RWPE1 (cell line): ENCODE data around the gene LGALS3BP.

Source experiments
- CTCF ChIA-PET: fragments of 350-600 bp; sonication (Branson Sonifier 250); formaldehyde crosslinking; extraction: SDS; loops from one replicate; lab custom pipeline; 2021; lab: Yijun Ruan, JAX
- POLR2A ChIA-PET: fragments of 400-600 bp; formaldehyde crosslinking; extraction: SDS; loops from one replicate; lab custom pipeline; 2020; ENCODE audit warnings: antibody characterized with exemption; ENCODE audit not compliant: low non-redundant PET; lab: Yijun Ruan, JAX
- DNase-seq: peaks from one replicate; pipeline ENCODE4 v3.0.0; 2012; ENCODE audit warnings: low spot score
- H3K27ac ChIP-seq: fragments of 450-650 bp; 2 replicates; pipeline ENCODE4 v1.5.1; 2017
- TF ChIP-seq, protein P1 (sequence below): fragments of 450-650 bp; conservative IDR thresholded peaks from 2 replicates; pipeline ENCODE4 v1.5.1; 2017; ENCODE audit warnings: low read depth, mild to moderate bottlenecking

Gene LGALS3BP

DNA sequence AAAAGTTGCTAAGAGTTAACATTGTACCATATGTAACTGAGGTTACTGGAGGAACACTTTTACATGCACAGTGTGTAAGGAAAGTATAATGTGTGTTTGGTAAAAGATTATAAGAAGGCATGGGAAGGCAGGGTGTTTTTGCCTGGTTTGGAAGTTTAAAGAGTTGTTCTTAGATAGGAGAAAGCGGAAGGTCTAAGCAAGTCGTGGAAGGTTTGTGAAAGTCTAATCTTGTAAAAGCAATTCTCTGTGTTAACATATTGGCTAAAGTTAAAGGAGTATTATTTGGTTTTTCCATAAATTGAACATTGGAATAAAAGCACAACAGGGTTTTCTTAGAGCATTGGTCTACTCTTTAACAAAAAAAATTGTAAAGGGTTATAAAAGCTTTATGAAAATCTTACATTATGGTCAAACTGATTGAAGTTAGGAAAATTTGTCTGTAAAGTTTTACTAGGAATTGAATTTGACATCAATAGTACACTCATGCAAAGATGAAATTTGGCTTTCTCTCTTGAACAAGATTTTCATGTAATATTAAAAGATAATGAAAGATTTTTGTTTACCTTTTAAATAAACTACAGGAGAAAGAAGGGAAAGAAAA lies 34.5 kb upstream of the LGALS3BP start:
- no peak for DNase-seq
- TF ChIP-seq, protein P1, sequence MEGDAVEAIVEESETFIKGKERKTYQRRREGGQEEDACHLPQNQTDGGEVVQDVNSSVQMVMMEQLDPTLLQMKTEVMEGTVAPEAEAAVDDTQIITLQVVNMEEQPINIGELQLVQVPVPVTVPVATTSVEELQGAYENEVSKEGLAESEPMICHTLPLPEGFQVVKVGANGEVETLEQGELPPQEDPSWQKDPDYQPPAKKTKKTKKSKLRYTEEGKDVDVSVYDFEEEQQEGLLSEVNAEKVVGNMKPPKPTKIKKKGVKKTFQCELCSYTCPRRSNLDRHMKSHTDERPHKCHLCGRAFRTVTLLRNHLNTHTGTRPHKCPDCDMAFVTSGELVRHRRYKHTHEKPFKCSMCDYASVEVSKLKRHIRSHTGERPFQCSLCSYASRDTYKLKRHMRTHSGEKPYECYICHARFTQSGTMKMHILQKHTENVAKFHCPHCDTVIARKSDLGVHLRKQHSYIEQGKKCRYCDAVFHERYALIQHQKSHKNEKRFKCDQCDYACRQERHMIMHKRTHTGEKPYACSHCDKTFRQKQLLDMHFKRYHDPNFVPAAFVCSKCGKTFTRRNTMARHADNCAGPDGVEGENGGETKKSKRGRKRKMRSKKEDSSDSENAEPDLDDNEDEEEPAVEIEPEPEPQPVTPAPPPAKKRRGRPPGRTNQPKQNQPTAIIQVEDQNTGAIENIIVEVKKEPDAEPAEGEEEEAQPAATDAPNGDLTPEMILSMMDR, result no peak
- no peak overlapping the region for H3K27ac ChIP-seq
- ChIA-PET CTCF (interaction anchor here (0.6 kb wide), 1 partner anchor 618 kb away, joined by 5 read pairs; no protein-coding TSS in a partner anchor), POLR2A (no interaction called here)

DNA sequence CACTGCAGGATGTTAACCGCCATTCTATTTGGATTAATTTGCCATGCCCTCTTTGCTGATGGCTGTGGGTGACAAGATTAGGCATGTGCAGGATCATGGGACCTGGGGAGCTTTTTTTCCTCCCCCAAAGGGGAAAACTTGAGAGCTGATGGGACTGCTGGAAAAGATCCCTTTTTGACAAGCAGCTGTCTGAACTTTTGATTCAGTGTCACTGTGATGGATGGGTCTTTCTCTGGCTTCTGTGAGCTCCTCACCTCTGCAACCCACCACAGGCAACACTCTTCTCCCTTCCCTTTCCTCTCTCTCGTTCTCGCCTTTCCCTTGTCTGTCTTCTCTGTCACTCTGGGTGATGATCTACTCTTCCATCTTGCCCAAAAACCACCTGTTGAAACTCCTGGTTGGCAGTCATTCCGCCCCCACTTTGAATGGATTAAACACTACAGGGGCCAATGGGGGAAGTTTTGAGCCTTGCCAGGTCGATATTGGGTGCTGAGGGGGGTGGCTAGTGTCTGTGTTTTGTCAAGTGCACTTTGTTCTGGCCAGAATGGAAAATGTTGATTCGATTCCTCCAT lies 32.9 kb upstream of the LGALS3BP start:
- no peak for DNase-seq
- H3K27ac ChIP-seq, result no peak overlapping the region
- POLR2A ChIA-PET, result no interaction called here
- TF ChIP-seq, protein P1, result no peak
- CTCF ChIA-PET, result no interaction called here

DNA sequence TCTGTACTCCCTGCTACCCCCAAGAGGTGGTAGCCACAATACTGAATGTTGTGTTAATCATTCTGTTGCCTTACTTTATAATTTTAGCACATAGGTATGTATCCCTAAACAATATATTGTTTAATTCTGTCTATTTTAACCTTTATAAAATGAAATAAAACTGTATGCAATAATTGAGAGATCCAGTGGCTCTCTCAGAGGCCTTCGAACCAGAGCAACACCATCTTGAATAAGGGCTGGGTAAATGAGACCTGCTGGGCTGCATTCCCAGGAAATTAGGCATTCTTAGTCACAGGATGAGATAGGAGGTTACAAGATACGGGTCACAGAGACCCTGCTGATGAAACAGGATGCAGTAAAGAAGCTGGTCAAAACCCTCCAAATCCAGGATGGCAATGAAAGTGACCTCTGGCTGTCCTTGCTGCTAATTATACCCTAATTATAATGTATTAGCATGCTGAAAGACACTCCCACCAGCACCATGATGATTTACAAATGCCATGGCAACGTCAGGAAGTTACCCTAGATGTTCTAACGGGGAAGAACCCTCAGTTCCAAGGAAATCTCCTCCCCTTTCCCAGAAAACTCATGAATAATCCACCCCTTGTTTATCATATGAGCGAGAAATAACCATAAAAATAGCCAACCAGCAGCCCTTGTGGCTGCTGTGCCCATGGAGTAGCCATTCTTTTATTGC lies 31.9 kb upstream of the LGALS3BP start:
- CTCF ChIA-PET, result no interaction called here
- no peak overlapping the region for H3K27ac ChIP-seq
- no peak for DNase-seq
- POLR2A ChIA-PET, result no interaction called here
- TF ChIP-seq, protein P1, result no peak

DNA sequence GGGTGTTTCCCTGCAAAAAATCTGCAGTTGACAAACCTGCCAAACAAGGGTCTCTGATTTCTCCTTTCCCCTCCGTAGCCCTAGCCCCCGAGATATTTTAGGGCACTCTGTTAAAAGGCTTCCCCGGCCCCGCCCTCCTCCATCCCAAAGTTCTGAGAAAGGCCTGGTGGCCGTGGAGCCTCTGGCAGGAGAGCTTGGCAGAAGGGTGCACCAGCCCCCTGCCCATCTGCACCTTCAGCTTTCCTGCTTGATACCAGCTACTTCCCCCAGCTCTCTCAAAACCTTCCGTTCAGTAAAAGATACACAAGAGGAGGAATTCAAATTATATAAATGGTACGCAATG lies 30.6 kb upstream of the LGALS3BP start:
- peak overlapping the region; percentile 85 for H3K27ac ChIP-seq
- DNase-seq, result no peak
- POLR2A ChIA-PET, result interaction anchor here (0.6 kb wide), 1 partner anchor 97 kb away, joined by 3 read pairs; no protein-coding TSS in a partner anchor
- TF ChIP-seq, protein P1, result no peak
- CTCF ChIA-PET, result interaction anchor here (0.6 to 0.7 kb wide), 2 partner anchors 157 to 169 kb away, joined by 3 to 6 read pairs; no protein-coding TSS in a partner anchor

DNA sequence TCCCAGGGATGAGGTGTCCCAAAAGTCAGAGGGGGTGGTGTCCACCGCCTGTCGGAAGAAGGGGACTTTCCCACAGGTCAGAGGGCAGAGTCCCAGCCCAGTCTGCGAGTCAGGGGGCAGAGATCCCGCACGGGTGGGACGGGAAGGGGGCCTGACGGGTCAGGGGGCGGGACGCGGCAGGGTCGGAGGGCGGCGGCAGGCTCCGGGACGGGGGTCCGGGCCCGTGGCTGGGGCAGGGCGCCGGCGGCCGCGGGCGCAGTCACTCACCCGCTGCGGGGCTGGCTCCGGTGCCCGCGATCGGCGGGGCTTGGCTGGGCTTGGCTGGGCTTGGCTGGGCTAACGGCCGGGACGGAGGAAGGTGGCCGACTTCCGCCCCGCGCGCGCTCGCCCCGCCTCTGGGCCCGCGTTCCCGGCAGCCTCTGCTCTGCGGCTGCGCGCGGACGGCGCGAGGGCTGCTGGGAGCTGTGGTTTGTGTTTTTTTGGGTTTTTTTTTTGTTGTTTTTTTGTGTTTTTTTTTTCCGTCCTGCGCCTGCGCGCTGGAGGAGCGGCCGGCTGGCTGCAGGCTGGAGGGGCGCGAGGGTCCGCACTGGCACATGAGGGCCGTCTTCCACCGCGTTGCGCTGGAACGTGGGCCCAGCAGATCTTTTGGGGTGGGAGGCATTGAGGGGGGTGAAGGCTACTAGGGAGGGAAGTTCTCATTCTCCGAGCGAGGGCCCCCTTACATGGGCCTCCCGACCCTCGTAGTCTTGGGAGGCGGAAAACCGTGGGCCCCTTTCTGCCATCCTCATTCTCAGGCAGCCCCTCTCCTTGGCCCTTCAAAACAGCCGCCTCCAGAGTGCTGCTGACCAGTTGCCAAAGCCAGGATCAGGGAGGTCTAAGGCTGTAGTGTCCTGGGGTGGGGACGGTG lies 29.9 kb upstream of the LGALS3BP start, which contains the start of gene CANT1:
CANT1 (minus strand) TSS at position 368 of the 907 bp plus-strand sequence. CDS start 12,142 bp downstream, outside the sequence.
- CTCF ChIA-PET, result interaction anchor here (0.6 kb wide), 3 partner anchors 18 to 836 kb away, joined by 3 to 5 read pairs (median 4); no protein-coding TSS in a partner anchor
- POLR2A ChIA-PET, result interaction anchor here (0.6 kb wide), 2 partner anchors 19 to 96 kb away, joined by 3 to 6 read pairs; no protein-coding TSS in a partner anchor
- DNase-seq, result peak; percentile 90
- TF ChIP-seq, protein P1, result no peak
- peak within 1 kb of the TSS; percentile 85 for H3K27ac ChIP-seq
